Endothelial cell of umbilical vein (primary cell): Measurements from ENCODE around the gene MTX1. TPM values are rescaled to one million over a fixed set of nuclear protein-coding genes. Genes with fewer than 3 reads are reported as not detected.

Experiments
- BruUV-seq: library from RNA; stranded (reverse); fragments of 400-500 nt; replicated peaks from 2 replicates; lab custom pipeline; 2021; lab: Mats Ljungman, UMichigan
- CTCF ChIA-PET: fragments of 300-600, 350-600 bp; sonication (Branson Sonifier 250); formaldehyde crosslinking; loops from one replicate; lab custom pipeline; 2021; ENCODE audit warnings: antibody characterized with exemption, inconsistent platforms; lab: Charles Lee
- POLR2A ChIA-PET: fragments of 300-600, 350-600 bp; sonication (Branson Sonifier 250); formaldehyde crosslinking; loops from one replicate; lab custom pipeline; 2021; ENCODE audit warnings: antibody characterized with exemption, inconsistent platforms; lab: Charles Lee
- DNase-seq: peaks from one replicate; pipeline ENCODE4 v3.0.0-alpha.2; 2011; ENCODE audit warnings: low read depth, low spot score
- FAIRE-seq: peaks from 2 replicates; lab custom pipeline; 2011; peaks lifted over from hg19 to GRCh38; lab: Jason Lieb, UNC
- H2AFZ ChIP-seq: 2 replicates; pipeline ENCODE4 v1.6.0; 2012; ENCODE audit warnings: low read depth, low read length, control low read depth, inconsistent platforms
- H3K27ac ChIP-seq: 2 replicates; pipeline ENCODE4 v1.5.1; 2011; ENCODE audit warnings: low read depth, mild to moderate bottlenecking, control low read depth, low read length, moderate library complexity; ENCODE audit not compliant: insufficient read depth
- H3K27me3 ChIP-seq, 2 experiments: 2 replicates each; pipeline versions ENCODE4 v1.6.0 to v1.6.1; 2011; ENCODE audit warnings: low read length in 2 of 2, mixed read lengths in 1 of 2; ENCODE audit not compliant: control insufficient read depth in 2 of 2, insufficient read depth in 2 of 2
- H3K36me3 ChIP-seq, 2 experiments: 2 replicates in 1 of 2; 3 replicates in 1 of 2; pipeline ENCODE4 v1.5.1; 2011; ENCODE audit warnings: low read length in 2 of 2, mild to moderate bottlenecking in 1 of 2, moderate library complexity in 1 of 2; ENCODE audit not compliant: control insufficient read depth in 2 of 2, insufficient read depth in 2 of 2; ENCODE audit errors: extremely low read depth in 1 of 2
- H3K4me1 ChIP-seq: 3 replicates; pipeline ENCODE4 v1.5.1; 2011; ENCODE audit warnings: mild to moderate bottlenecking, low read length; ENCODE audit not compliant: control insufficient read depth, insufficient read depth; ENCODE audit errors: extremely low read depth
- H3K4me2 ChIP-seq: 2 replicates; pipeline ENCODE4 v1.6.1; 2011; ENCODE audit warnings: low read length, control low read depth, mixed read lengths; ENCODE audit not compliant: insufficient read depth
- H3K4me3 ChIP-seq, 3 experiments: fragments of 200-600 bp in 1 of 3; sonication (generic), shearing (Covaris generic) in 1 of 3; replicated peaks in 1 of 3; 2 replicates each; pipeline ENCODE4 v1.5.1; 2011 to 2016; ENCODE audit warnings: control low read depth in 3 of 3, low read length in 3 of 3, mild to moderate bottlenecking in 2 of 3, inconsistent platforms in 1 of 3, low read depth in 1 of 3, moderate library complexity in 1 of 3; ENCODE audit not compliant: insufficient read depth in 1 of 3
- H3K79me2 ChIP-seq: 2 replicates; pipeline ENCODE4 v1.6.0; 2012; ENCODE audit warnings: low read length, inconsistent platforms; ENCODE audit not compliant: control insufficient read depth, insufficient read depth
- H3K9ac ChIP-seq: replicated peaks from 2 replicates; pipeline ENCODE3; 2011; ENCODE audit warnings: low read length, control low read depth; ENCODE audit not compliant: insufficient read depth; ENCODE audit errors: extremely low read depth
- H3K9me1 ChIP-seq: replicated peaks from 3 replicates; pipeline ENCODE4 v1.6.0; 2011; ENCODE audit warnings: mild to moderate bottlenecking, low read length; ENCODE audit not compliant: control insufficient read depth, insufficient read depth; ENCODE audit errors: extremely low read depth
- H3K9me3 ChIP-seq: replicated peaks from 2 replicates; pipeline ENCODE4 v1.5.1; 2012; ENCODE audit warnings: low read length, inconsistent platforms; ENCODE audit not compliant: control insufficient read depth, insufficient read depth
- H4K20me1 ChIP-seq: replicated peaks from 2 replicates; pipeline ENCODE3; 2011; ENCODE audit warnings: mild to moderate bottlenecking, low read length; ENCODE audit not compliant: control insufficient read depth, insufficient read depth; ENCODE audit errors: extremely low read depth
- CTCF ChIP-seq, 2 donors: IDR thresholded peaks; 1 replicate in 1 of 2; 2 replicates in 1 of 2; pipeline ENCODE4 v1.5.1; 2011; ENCODE audit warnings: low read length in 2 of 2, mild to moderate bottlenecking in 2 of 2, moderate library complexity in 2 of 2, control low read depth in 1 of 2, inconsistent platforms in 1 of 2, low read depth in 1 of 2; ENCODE audit not compliant: insufficient read depth in 1 of 2; ENCODE audit errors: extremely low read depth in 1 of 2
- EZH2 ChIP-seq: IDR thresholded peaks from 2 replicates; pipeline ENCODE4 v1.6.1; 2012; ENCODE audit warnings: borderline replicate concordance, low read depth, mild to moderate bottlenecking, moderate library complexity, low read length, inconsistent platforms; ENCODE audit not compliant: severe bottlenecking
- FOS ChIP-seq: IDR thresholded peaks from 2 replicates; pipeline ENCODE4 v1.6.1; 2011; ENCODE audit warnings: mild to moderate bottlenecking, low read length, moderate library complexity, borderline replicate concordance; ENCODE audit not compliant: insufficient read depth
- GATA2 ChIP-seq: IDR thresholded peaks from 2 replicates; pipeline ENCODE4 v1.7.0; 2011; ENCODE audit warnings: low read depth, mild to moderate bottlenecking, moderate library complexity, mixed read lengths, low read length; ENCODE audit not compliant: insufficient read length, insufficient read depth
- JUN ChIP-seq: IDR thresholded peaks from 2 replicates; pipeline ENCODE4 v1.6.1; 2011; ENCODE audit warnings: borderline replicate concordance, low read depth; ENCODE audit not compliant: insufficient read length, insufficient read depth
- MAX ChIP-seq: IDR thresholded peaks from 2 replicates; pipeline ENCODE4 v1.6.1; 2011; ENCODE audit not compliant: insufficient read depth, insufficient read length
- MYC ChIP-seq: IDR thresholded peaks from one replicate; pipeline ENCODE4 v1.6.1; 2011; ENCODE audit warnings: mild to moderate bottlenecking, low read depth, low read length
- POLR2A ChIP-seq: IDR thresholded peaks from 2 replicates; pipeline ENCODE4 v1.6.1; 2012; ENCODE audit warnings: low read depth, mild to moderate bottlenecking, control low read depth, low read length
- dilution Hi-C: fragments of 300-500 bp; cut with MboI; formaldehyde crosslinking; loops from one replicate; pipeline ENCODE4 v1.15.0; 2019; ENCODE audit warnings: low sequenced_read_pairs; ENCODE audit not compliant: extremely low pct_ligation_motif_present
- intact Hi-C: fragments of 100-400 bp; cut with micrococcal nuclease; formaldehyde crosslinking; loops from one replicate; pipeline ENCODE4 v1.10.0; 2022
- polyA plus RNA-seq, 4 experiments: library from polyadenylated mRNA; depleted of rRNA in 3 of 4; stranded (reverse) in 3 of 4; unstranded in 1 of 4; fragments of >200 nt; gene quantifications; 2 replicates each; pipeline versions ENCODE4 v1.2.1 to v1.2.3, GENCODE V29; 2011 to 2012; ENCODE audit warnings: missing spikeins in 1 of 4
- total RNA-seq: library from RNA; stranded (reverse); gene quantifications from 2 replicates; pipeline ENCODE4 v1.2.3, GENCODE V29; 2021

The MTX1 gene
- total and polyA plus RNA-seq, 2 donors (not counting 3 experiments of a cell fraction or from before 2014, with no cell fraction given), result 53.0 to 109 TPM

- Histone ChIP-seq H3K4me3 (no peak overlapping the region), H3K9me1 (no peaks in the 10 kb centered on the region), H3K79me2 (no peaks in the 10 kb centered on the region), H2AFZ (no peak overlapping the region), H3K36me3 (peaks cover 0 to 2% of the 10 kb centered on the region in 2 experiments), H3K4me1 (peaks cover 10% of the 10 kb centered on the region), H3K27me3 (no peaks in the 10 kb centered on the region), H3K9ac (no peak overlapping the region), H3K9me3 (no peaks in the 10 kb centered on the region), H3K4me2 (no peak overlapping the region), H3K27ac (no peak overlapping the region), H4K20me1 (no peaks in the 10 kb centered on the region)
- TF ChIP-seq MAX (no peak), GATA2 (no peak), CTCF (IDR thresholded peaks at IDR 0.05; ENCODE audit: extremely low read depth in 1 of 2, insufficient read depth in 1 of 2, low read depth in 1 of 2, low read length in 2 of 2) (no peak), JUN (no peak), MYC (no peak), POLR2A (no peak), FOS (no peak), EZH2 (no peak)
- FAIRE-seq (no peak), DNase-seq (no peak)
- BruUV-seq, result no TSS peak
- CTCF ChIA-PET, result interaction anchor here (0.7 to 1.6 kb wide), 4 partner anchors 9 to 41 kb away, joined by 3 to 8 read pairs (median 4); no protein-coding TSS in a partner anchor
- dilution Hi-C loops, result no loop called here
- intact Hi-C loops, result no loop called here
- POLR2A ChIA-PET, result no interaction called here
Measured at GRCh38 chr1:155202731-155203515, 5.6 kb upstream of the MTX1 start.
